ENCODE results near the gene KCNK3. TPM values are rescaled to one million over a fixed set of nuclear protein-coding genes. Genes with fewer than 3 reads are reported as not detected.
"Not testable (repeated sequence)": the region's sequence is repeated elsewhere in the genome, so short reads cannot be mapped to it uniquely, and the experiment has no call there.

Gene KCNK3
- total RNA-seq, 1 donor, result not detected

- H3K4me1 ChIP-seq (ENCODE audit: insufficient read depth, low read length), result peaks cover 24% of the 10 kb centered on the region
- H2AFZ ChIP-seq (ENCODE audit: low read length), result no peak overlapping the region
- H3K36me3 ChIP-seq (ENCODE audit: insufficient read depth, low read length), result no peaks in the 10 kb centered on the region
- H3K27me3 ChIP-seq (ENCODE audit: insufficient read depth, low read length), result no peaks in the 10 kb centered on the region
- no peaks in the 10 kb centered on the region for H3K9me3 ChIP-seq (ENCODE audit: low read depth, low read length)
- peak; percentile 84 for DNase-seq (ENCODE audit: insufficient read length, low spot score, missing footprints)
- no peaks in the 10 kb centered on the region for H4K20me1 ChIP-seq (ENCODE audit: insufficient read depth, low read length)
- H3K4me3 ChIP-seq (ENCODE audit: insufficient read depth, low read length), result peak overlapping the region; percentile 20
- TF ChIP-seq, protein P1, sequence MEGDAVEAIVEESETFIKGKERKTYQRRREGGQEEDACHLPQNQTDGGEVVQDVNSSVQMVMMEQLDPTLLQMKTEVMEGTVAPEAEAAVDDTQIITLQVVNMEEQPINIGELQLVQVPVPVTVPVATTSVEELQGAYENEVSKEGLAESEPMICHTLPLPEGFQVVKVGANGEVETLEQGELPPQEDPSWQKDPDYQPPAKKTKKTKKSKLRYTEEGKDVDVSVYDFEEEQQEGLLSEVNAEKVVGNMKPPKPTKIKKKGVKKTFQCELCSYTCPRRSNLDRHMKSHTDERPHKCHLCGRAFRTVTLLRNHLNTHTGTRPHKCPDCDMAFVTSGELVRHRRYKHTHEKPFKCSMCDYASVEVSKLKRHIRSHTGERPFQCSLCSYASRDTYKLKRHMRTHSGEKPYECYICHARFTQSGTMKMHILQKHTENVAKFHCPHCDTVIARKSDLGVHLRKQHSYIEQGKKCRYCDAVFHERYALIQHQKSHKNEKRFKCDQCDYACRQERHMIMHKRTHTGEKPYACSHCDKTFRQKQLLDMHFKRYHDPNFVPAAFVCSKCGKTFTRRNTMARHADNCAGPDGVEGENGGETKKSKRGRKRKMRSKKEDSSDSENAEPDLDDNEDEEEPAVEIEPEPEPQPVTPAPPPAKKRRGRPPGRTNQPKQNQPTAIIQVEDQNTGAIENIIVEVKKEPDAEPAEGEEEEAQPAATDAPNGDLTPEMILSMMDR (IDR thresholded peaks at IDR 0.05; ENCODE audit: extremely low read depth, low read depth, low read length), result no peak
- peaks cover 5% of the 10 kb centered on the region for H3K79me2 ChIP-seq (ENCODE audit: insufficient read depth, low read length)
- peak overlapping the region; percentile 68 for H3K4me2 ChIP-seq (ENCODE audit: insufficient read depth, low read length)
- peak overlapping the region; percentile 80 for H3K27ac ChIP-seq (ENCODE audit: low read depth, low read length)
Observed at GRCh38 chr2:26758790-26759321, 66.3 kb downstream of the KCNK3 start.

- DNase-seq (ENCODE audit: insufficient read length, low spot score, missing footprints), result no peak
- Histone ChIP-seq H3K4me3 (ENCODE audit: insufficient read depth, low read length) (no peak overlapping the region), H4K20me1 (ENCODE audit: insufficient read depth, low read length) (peaks cover under 1% of the 10 kb centered on the region), H3K27ac (ENCODE audit: low read depth, low read length) (no peak overlapping the region), H3K4me2 (ENCODE audit: insufficient read depth, low read length) (no peak overlapping the region), H2AFZ (ENCODE audit: low read length) (no peak overlapping the region), H3K27me3 (ENCODE audit: insufficient read depth, low read length) (no peaks in the 10 kb centered on the region), H3K79me2 (ENCODE audit: insufficient read depth, low read length) (peaks cover 15% of the 10 kb centered on the region), H3K36me3 (ENCODE audit: insufficient read depth, low read length) (no peaks in the 10 kb centered on the region), H3K9me3 (ENCODE audit: low read depth, low read length) (no peaks in the 10 kb centered on the region), H3K4me1 (ENCODE audit: insufficient read depth, low read length) (peaks cover 25% of the 10 kb centered on the region)
- TF ChIP-seq, protein P1 (IDR thresholded peaks at IDR 0.05; ENCODE audit: extremely low read depth, low read depth, low read length), result no peak
Observed at GRCh38 chr2:26759845-26760244, 67.3 kb downstream of the KCNK3 start.

DNA sequence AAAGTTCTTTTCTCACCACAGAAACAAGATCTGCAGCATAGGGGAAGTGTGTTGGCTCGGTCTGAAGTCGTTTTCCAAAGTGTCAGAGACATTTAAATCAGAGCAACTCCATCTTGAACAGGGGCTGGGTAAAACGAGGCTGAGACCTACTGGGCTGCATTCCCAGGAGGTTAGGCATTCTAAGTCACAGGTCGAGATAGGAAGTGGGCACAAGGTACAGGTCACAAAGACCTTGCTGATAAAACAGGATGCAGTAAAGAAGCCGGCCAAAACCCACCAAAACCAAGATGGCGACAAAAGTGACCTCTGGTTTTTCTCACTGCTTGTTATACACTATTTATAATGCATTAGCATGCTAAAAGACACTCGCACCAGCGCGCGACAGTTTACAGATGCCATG is 68.5 kb downstream of the KCNK3 start:
- not testable (repeated sequence) for H3K27me3 ChIP-seq (ENCODE audit: insufficient read depth, low read length); DNase-seq (ENCODE audit: insufficient read length, low spot score, missing footprints); H3K27ac ChIP-seq (ENCODE audit: low read depth, low read length); H3K9me3 ChIP-seq (ENCODE audit: low read depth, low read length); H2AFZ ChIP-seq (ENCODE audit: low read length); H3K4me3 ChIP-seq (ENCODE audit: insufficient read depth, low read length); H3K4me2 ChIP-seq (ENCODE audit: insufficient read depth, low read length); H3K36me3 ChIP-seq (ENCODE audit: insufficient read depth, low read length)
- Histone ChIP-seq H3K4me1 (ENCODE audit: insufficient read depth, low read length) (peaks cover 34% of the 10 kb centered on the region), H3K79me2 (ENCODE audit: insufficient read depth, low read length) (peaks cover 27% of the 10 kb centered on the region), H4K20me1 (ENCODE audit: insufficient read depth, low read length) (peaks cover 12% of the 10 kb centered on the region)

DNA sequence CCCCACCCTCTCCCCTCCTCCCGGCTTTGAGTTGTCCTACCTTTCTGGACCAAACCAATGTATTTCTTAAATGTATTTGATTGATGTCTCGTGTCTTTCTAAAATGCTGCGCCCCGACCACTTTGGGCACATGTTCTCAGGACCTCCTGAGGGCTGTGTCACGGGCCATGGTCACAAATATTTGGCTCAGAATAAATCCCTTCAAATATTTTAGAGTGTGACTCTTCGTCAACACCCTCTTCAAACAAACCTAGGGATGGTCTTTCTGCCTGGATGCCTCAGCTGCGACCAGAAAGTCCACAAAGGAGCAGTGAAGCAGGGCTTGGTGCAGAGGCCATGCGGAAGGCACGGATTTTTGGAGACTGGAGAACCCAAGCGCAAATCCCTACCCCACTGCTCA is 70.5 kb downstream of the KCNK3 start:
- no peak overlapping the region for H3K4me3 ChIP-seq (ENCODE audit: insufficient read depth, low read length)
- no peak overlapping the region for H3K4me2 ChIP-seq (ENCODE audit: insufficient read depth, low read length)
- H3K27ac ChIP-seq (ENCODE audit: low read depth, low read length), result no peak overlapping the region
- H3K36me3 ChIP-seq (ENCODE audit: insufficient read depth, low read length), result no peaks in the 10 kb centered on the region
- TF ChIP-seq, protein P1 (IDR thresholded peaks at IDR 0.05; ENCODE audit: extremely low read depth, low read depth, low read length), result no peak
- no peaks in the 10 kb centered on the region for H3K9me3 ChIP-seq (ENCODE audit: low read depth, low read length)
- H3K79me2 ChIP-seq (ENCODE audit: insufficient read depth, low read length), result peaks cover 45% of the 10 kb centered on the region
- H3K4me1 ChIP-seq (ENCODE audit: insufficient read depth, low read length), result peaks cover 23% of the 10 kb centered on the region
- no peak for DNase-seq (ENCODE audit: insufficient read length, low spot score, missing footprints)
- H3K27me3 ChIP-seq (ENCODE audit: insufficient read depth, low read length), result no peaks in the 10 kb centered on the region
- H2AFZ ChIP-seq (ENCODE audit: low read length), result no peak overlapping the region
- H4K20me1 ChIP-seq (ENCODE audit: insufficient read depth, low read length), result peaks cover 27% of the 10 kb centered on the region
